Stimulated activated CD4-positive, alpha-beta T cell treated with anti-CD3 and anti-CD28 coated beads, Interleukin-15, amount 100 ng/mL, for 1 hour (primary cell): ENCODE results near the gene DAAM1.

Experiments
- DNase-seq, 2 donors: peaks; one replicate each; pipeline ENCODE4 v3.0.0-alpha.2; 2020; ENCODE audit warnings: low read depth in 1 of 2, low spot score in 1 of 2

DAAM1 gene

GRCh38 chr14:59313144-59313651, 124.7 kb downstream of the DAAM1 start:
- DNase-seq, result no peak

- DNase-seq, result no peak
Observed at GRCh38 chr14:59313658-59314608, 125.5 kb downstream of the DAAM1 start.

DNA sequence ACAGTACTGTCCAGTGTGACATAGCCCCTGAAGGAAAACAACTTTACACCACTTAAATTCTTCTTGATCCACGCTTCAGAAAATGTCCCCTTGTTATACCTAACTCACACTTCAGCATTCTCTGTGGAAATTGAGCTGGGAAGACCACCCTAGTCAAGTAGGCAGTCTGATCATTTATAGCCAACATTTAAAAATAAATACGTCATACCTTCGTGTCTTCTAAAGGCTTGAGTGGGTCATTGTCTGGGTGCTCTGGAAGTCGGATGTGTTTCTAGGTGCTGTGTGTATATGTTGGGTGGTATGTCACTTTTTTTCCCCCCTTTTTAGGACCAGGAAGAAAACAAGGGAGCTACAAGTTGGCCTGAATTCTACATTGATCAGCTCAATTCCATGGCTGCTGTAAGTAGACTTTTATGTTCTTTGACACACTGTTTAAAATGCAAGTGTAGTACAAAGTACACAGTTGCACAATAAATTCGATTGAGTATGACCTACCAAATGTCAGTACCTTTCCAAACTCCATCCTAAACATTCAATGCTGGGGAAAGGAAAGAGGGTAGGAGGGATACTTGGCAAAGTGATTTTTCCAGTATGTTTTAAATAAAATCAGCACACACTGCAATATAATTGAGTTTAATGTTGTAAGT, 126.6 kb downstream of the DAAM1 start:
- no peak for DNase-seq

GRCh38 chr14:59316151-59316830, 127.8 kb downstream of the DAAM1 start:
- DNase-seq, result no peak

DNA sequence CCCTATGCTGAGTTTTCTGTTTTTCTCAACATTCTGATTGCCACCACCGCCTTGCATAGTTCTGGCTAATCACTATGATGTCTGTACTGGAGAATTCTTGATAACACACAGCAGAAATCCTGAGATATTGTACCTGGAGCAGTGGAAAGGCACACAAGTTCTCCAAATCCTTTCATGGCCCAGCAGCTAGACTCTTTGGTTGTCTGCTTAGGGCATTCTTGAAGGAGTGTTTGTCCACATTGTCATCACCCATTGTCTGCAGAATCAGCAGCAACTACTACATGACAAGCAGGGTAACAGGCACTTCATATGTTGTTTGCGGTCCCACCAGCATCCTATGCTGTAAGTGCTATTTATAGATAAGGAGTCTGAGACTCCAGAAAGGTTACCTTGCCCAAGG, 128.9 kb downstream of the DAAM1 start:
- no peak for DNase-seq

- DNase-seq, result no peak
Observed at GRCh38 chr14:59317798-59318505, 129.5 kb downstream of the DAAM1 start.

DNA sequence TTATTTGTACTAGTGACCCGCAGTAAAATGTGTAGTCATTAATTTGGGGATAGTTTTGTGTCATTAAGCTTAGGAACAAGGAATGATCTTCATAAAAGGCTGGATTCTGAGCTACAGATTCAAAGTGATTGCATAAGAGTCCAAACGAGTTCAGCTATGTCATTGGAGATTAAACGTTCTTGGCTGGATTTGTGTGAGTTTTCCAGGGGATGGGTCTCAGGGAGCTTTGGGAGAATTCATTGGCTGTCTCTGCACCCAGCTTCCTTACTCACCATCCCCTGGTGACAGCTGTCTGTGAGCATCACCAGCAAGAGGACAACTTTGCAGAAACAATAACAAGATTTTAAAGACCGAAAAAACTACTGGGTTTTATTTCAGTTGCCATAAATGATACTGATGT, 130.4 kb downstream of the DAAM1 start:
- DNase-seq, result no peak

DNA sequence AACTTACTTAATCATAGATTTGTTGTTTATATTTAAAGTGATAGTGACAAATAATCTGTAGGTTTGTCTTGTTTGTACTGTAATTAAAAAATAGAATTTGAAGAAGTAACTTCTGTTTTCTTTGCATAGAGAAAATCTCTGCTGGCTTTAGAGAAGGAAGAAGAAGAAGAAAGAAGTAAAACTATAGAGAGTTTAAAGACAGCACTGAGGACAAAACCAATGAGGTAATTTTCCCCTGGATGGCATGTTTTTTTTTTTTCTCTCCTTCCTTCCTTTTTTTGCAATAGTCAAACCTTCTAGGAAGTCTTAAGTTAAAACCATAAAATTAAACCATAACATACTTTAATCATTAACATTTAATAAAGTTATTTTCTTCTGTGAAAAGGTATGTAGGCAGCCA, 131.9 kb downstream of the DAAM1 start:
- no peak for DNase-seq

DNA sequence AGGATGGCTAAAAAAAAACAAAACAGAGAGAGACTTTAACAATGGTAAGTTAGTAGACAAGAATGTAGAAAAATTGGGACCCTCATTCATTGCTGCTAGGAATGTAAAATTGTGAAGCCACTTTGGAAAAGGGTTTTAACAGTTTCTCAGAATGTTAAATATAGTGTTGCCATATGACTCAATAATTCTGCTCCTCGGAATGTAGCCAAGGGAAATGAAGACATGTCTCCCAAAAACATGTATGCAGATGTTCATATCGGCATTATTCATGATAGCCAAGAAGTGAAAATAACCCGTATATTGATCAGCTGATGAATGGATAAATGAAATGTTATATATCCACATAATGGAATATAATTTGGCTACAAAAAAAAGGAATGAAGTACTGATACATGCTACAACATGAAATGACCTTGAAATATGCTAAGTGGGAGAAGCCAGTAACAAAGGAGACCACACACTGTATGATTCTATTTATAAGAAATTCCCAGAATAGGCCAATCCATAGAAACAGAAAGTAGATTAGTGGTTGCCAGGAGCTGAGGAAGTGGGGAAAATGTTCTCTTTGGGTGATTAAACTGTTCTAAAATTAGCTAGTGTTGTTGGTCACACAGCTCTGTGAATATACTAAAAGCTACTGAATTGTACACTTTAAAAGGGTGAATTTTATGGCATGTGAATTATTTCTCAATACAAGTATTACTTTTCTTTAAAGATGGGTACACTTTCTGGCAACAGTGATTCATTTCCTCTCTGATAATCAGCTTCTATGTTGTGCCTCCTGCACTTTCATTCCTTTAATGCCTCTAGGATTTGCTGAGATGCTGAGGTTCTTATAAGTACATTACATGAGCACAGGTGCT, 132.5 kb downstream of the DAAM1 start:
- no peak for DNase-seq

GRCh38 chr14:59321626-59321949, 133.1 kb downstream of the DAAM1 start:
- no peak for DNase-seq

DNA sequence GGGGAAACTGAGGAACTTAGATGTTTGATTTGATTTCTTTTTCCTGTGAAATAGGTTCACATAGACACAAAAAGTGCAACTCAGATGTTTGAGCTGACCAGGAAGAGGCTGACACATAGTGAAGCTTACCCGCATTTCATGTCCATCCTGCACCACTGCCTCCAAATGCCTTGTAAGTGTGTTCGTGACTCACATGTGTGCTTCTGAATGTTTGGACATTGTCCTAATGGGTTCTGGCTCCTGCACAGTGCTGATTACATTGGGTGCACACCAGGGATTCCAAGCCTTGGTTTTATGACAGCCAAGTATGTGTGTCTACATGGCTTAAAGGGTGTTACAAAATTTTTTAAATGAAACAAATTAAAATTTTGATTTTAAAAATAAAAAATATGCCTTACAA, 137.4 kb downstream of the DAAM1 start:
- DNase-seq, result no peak

DNA sequence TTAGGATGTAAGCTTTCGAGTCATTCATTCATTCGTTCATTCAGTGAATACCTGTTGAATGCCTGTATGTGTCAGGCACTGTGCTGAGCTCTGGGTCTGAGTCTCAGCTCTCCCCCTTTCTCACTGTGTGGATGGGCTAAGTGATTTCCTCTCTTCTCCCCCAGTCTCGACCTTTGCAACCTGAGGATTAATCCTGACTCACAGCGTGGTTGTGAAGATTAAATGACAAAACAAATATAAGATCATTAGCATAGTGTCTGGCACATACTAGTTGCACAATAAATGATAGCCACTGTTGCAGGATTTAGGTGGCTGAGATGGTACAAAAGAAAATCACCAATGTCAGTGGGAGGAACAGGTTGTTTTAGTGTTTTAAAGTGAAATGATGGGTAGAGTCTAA, 140.0 kb downstream of the DAAM1 start:
- no peak for DNase-seq

GRCh38 chr14:59330455-59330854, 142.0 kb downstream of the DAAM1 start:
- DNase-seq, result no peak

- DNase-seq, result no peak
Observed at GRCh38 chr14:59331217-59331616, 142.8 kb downstream of the DAAM1 start.

DNA sequence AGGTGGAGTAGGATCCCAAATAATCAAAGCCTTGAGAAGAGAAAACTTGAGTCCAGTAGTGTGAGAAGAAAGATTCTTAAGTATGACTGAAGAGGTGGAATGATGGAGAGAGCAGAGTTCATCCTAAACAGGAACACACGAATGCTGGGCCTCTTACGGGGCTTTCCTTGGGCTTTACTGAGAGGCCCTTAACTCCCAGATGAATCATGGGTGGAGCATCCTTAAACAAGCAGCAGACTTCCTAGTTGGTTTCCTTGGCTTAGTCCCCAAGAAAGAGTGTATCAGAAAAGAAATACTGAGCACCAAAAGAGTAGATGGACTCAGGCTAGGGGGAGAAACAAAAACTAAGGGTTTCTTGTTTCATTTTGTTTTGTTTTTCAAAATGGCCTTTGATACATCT, 144.3 kb downstream of the DAAM1 start:
- DNase-seq, result no peak

DNA sequence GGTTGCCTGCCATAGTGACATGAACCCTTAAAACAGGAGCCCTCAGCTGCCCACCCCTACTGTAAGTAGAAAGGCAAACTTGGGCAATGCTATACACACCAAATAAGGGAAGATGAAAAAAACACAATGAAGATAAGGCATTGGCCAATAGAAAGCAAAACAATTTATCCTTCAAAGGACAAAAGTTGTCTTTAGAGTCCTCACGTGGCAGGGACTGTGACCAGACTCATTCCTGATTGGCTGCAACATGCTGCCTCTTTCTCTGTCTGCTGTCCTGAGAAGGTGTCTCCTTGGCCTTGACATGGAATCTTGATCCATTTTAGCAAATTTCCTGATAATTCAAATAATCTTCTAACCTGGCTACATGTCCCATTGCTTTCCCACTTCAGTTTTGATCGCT, 144.8 kb downstream of the DAAM1 start:
- DNase-seq, result no peak

DNA sequence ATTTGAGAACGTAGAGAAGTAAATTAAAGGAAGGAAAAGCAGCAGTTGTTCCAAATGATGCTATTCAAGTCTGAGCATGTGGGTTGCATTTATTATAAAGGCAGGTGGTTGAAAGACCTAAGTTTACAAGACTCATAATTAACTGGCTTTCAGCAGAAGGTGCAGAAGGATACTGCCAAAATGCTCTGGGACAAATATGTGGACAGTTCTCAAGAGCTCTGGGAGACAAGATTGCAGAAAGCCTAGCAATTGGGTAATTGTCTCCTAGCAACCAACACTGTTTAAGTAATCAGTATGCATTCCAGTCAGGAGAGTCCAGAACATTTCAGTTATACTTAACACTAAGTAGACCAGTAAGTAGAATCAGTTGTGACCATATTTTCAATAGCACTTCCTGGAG, 145.2 kb downstream of the DAAM1 start:
- no peak for DNase-seq

- no peak for DNase-seq
Observed at GRCh38 chr14:59334253-59334652, 145.8 kb downstream of the DAAM1 start.

DNA sequence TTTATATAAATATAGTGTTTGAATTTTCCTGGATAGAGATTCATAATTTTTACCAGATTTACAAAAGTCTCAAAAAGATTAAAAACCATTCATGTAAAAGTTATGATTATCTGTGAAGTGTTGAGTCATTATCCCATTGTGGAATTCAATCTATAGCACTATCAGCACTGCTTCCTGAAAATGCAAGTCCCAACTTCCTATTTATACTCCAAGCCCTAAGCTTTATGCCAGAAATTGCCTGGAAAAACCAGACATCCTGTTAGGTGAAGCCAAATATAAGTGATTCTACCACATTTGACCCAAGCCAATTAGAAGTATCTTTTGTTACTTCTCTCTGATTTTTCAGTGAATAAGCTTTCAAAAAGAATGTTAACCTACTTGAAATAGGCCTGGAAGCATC, 147.6 kb downstream of the DAAM1 start:
- DNase-seq, result no peak

GRCh38 chr14:59336706-59337105, 148.2 kb downstream of the DAAM1 start:
- DNase-seq, result no peak
